Mononuclear cell (primary cell): Measurements from ENCODE around the gene ZBTB34. TPM values are rescaled to one million over a fixed set of nuclear protein-coding genes. Genes with fewer than 3 reads are reported as not detected.
"Not testable (repeated sequence)": the region's sequence is repeated elsewhere in the genome, so short reads cannot be mapped to it uniquely, and the experiment has no call there.

ENCODE experiments used
- H3K27me3 ChIP-seq: 2 replicates; pipeline ENCODE4 v1.6.0; 2011; ENCODE audit warnings: low read length, control low read depth; ENCODE audit not compliant: insufficient read depth
- H3K4me1 ChIP-seq: 2 replicates; pipeline ENCODE4 v1.5.1; 2011; ENCODE audit warnings: mild to moderate bottlenecking, low read length, control low read depth; ENCODE audit not compliant: insufficient read depth
- H3K4me3 ChIP-seq: 2 replicates; pipeline ENCODE4 v1.5.1; 2011; ENCODE audit warnings: mild to moderate bottlenecking, low read length, moderate library complexity
- H3K9me3 ChIP-seq: 2 replicates; pipeline ENCODE4 v1.5.1; 2011; ENCODE audit warnings: low read depth, mild to moderate bottlenecking, control low read depth, low read length
- total RNA-seq: library from RNA; depleted of rRNA; stranded (reverse); fragments of >200 nt; gene quantifications from one replicate; pipeline ENCODE4 v1.2.3, GENCODE V29; 2012

Gene ZBTB34
- 10.9 TPM for total RNA-seq

GRCh38 chr9:126860077-126860756 is at the start of gene ZBTB34:
TSS of gene ZBTB34 (plus strand) at chr9:126860639. CDS start at chr9:126879400, 18,761 bp downstream.
- Histone ChIP-seq H3K9me3 (no peaks in the 10 kb centered on the region), H3K27me3 (no peaks in the 10 kb centered on the region), H3K4me3 (peak within 1 kb of the TSS; percentile 73), H3K4me1 (peaks cover 41% of the 10 kb centered on the region)

- Histone ChIP-seq H3K27me3 (no peaks in the 10 kb centered on the region), H3K4me3 (no peak overlapping the region), H3K9me3 (peaks cover 11% of the 10 kb centered on the region), H3K4me1 (no peaks in the 10 kb centered on the region)
These were observed 47.4 kb upstream of the ZBTB34 start for GRCh38 chr9:126813072-126813471.

GRCh38 chr9:126814091-126814490 is 46.3 kb upstream of the ZBTB34 start:
- H3K4me3 ChIP-seq: no peak overlapping the region
- H3K4me1 ChIP-seq: no peaks in the 10 kb centered on the region
- H3K9me3 ChIP-seq: peaks cover 19% of the 10 kb centered on the region
- H3K27me3 ChIP-seq: no peaks in the 10 kb centered on the region

- H3K27me3 ChIP-seq: not testable (repeated sequence)
These were observed 42.8 kb upstream of the ZBTB34 start for GRCh38 chr9:126817615-126818014.

GRCh38 chr9:126818482-126818881 is 42.0 kb upstream of the ZBTB34 start:
- H3K27me3 ChIP-seq: no peaks in the 10 kb centered on the region

More at GRCh38 chr9:126817615-126818014, 42.8 kb upstream of the ZBTB34 start:
- H3K9me3 ChIP-seq: peaks cover 19% of the 10 kb centered on the region
- H3K4me3 ChIP-seq, H3K4me1 ChIP-seq: not testable (repeated sequence)

GRCh38 chr9:126819482-126819881 is 41.0 kb upstream of the ZBTB34 start:
- no peaks in the 10 kb centered on the region for H3K4me1 ChIP-seq
- H3K27me3 ChIP-seq: no peaks in the 10 kb centered on the region
- peaks cover 12% of the 10 kb centered on the region for H3K9me3 ChIP-seq
- no peak overlapping the region for H3K4me3 ChIP-seq

More at GRCh38 chr9:126818482-126818881, 42.0 kb upstream of the ZBTB34 start:
- Histone ChIP-seq H3K4me3 (no peak overlapping the region), H3K9me3 (peaks cover 19% of the 10 kb centered on the region), H3K4me1 (no peaks in the 10 kb centered on the region)

GRCh38 chr9:126822278-126822677 is 38.2 kb upstream of the ZBTB34 start:
- Histone ChIP-seq H3K4me1 (no peaks in the 10 kb centered on the region), H3K4me3 (no peak overlapping the region), H3K9me3 (peaks cover 9% of the 10 kb centered on the region), H3K27me3 (no peaks in the 10 kb centered on the region)

- H3K9me3 ChIP-seq: peaks cover 9% of the 10 kb centered on the region
These were observed 37.6 kb upstream of the ZBTB34 start for GRCh38 chr9:126822873-126823272.

GRCh38 chr9:126824052-126824451 is 36.4 kb upstream of the ZBTB34 start:
- H3K4me3 ChIP-seq, H3K27me3 ChIP-seq, H3K9me3 ChIP-seq, H3K4me1 ChIP-seq: not testable (repeated sequence)

More at GRCh38 chr9:126822873-126823272, 37.6 kb upstream of the ZBTB34 start:
- Histone ChIP-seq H3K27me3 (no peaks in the 10 kb centered on the region), H3K4me1 (no peaks in the 10 kb centered on the region), H3K4me3 (no peak overlapping the region)

GRCh38 chr9:126827227-126827626 is 33.2 kb upstream of the ZBTB34 start:
- Histone ChIP-seq H3K9me3 (no peaks in the 10 kb centered on the region), H3K4me3 (no peak overlapping the region), H3K27me3 (no peaks in the 10 kb centered on the region), H3K4me1 (no peaks in the 10 kb centered on the region)

GRCh38 chr9:126829035-126829434 is 31.4 kb upstream of the ZBTB34 start:
- no peaks in the 10 kb centered on the region for H3K4me1 ChIP-seq
- no peaks in the 10 kb centered on the region for H3K27me3 ChIP-seq
- no peaks in the 10 kb centered on the region for H3K9me3 ChIP-seq
- no peak overlapping the region for H3K4me3 ChIP-seq

GRCh38 chr9:126830827-126831226 is 29.6 kb upstream of the ZBTB34 start:
- Histone ChIP-seq H3K4me1 (no peaks in the 10 kb centered on the region), H3K9me3 (no peaks in the 10 kb centered on the region), H3K4me3 (no peak overlapping the region), H3K27me3 (no peaks in the 10 kb centered on the region)

- Histone ChIP-seq H3K4me3 (no peak overlapping the region), H3K9me3 (no peaks in the 10 kb centered on the region), H3K4me1 (no peaks in the 10 kb centered on the region), H3K27me3 (no peaks in the 10 kb centered on the region)
These were observed 28.0 kb upstream of the ZBTB34 start for GRCh38 chr9:126832440-126832839.

- Histone ChIP-seq H3K9me3 (no peaks in the 10 kb centered on the region), H3K27me3 (no peaks in the 10 kb centered on the region), H3K4me1 (no peaks in the 10 kb centered on the region), H3K4me3 (no peak overlapping the region)
These were observed 27.4 kb upstream of the ZBTB34 start for GRCh38 chr9:126833020-126833419.

- Histone ChIP-seq H3K4me1 (no peaks in the 10 kb centered on the region), H3K27me3 (no peaks in the 10 kb centered on the region)
These were observed 26.6 kb upstream of the ZBTB34 start for GRCh38 chr9:126833710-126834345.

GRCh38 chr9:126834672-126835071 is 25.8 kb upstream of the ZBTB34 start:
- H3K9me3 ChIP-seq: no peaks in the 10 kb centered on the region
- H3K4me3 ChIP-seq: no peak overlapping the region
- no peaks in the 10 kb centered on the region for H3K4me1 ChIP-seq

More at GRCh38 chr9:126833710-126834345, 26.6 kb upstream of the ZBTB34 start:
- Histone ChIP-seq H3K9me3 (no peaks in the 10 kb centered on the region), H3K4me3 (no peak overlapping the region)

More at GRCh38 chr9:126834672-126835071, 25.8 kb upstream of the ZBTB34 start:
- no peaks in the 10 kb centered on the region for H3K27me3 ChIP-seq
